ENCODE results near the gene NOL4. TPM values are rescaled to one million over a fixed set of nuclear protein-coding genes. Genes with fewer than 3 reads are reported as not detected.

NOL4 gene
- total RNA-seq, 4 donors from 2014 or later, result 0.08 TPM; not detected in 3

DNA sequence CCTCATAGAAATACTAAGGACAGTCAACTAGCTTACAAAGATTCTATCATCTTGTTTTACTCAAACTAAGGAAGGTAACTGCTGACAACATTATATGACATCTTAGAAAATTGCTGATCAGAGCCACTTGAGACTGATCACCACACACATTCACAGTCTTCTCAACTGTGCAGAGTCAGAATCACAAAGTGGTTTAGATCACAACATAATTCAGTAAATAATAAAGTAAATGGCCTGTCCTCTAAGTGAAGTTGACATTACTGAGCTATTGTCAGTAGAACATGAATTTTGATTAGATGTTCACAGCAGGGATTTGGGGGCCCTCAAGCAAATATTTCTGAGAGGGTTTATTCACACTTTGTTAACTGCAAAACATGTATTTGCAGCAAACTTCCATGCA is 28.5 kb downstream of the NOL4 start:
- no peak overlapping the region for H3K27ac ChIP-seq
- H3K4me3 ChIP-seq, result no peak overlapping the region
- no peaks in the 10 kb centered on the region for H3K4me1 ChIP-seq
- no peak for ATAC-seq
- H3K27me3 ChIP-seq, result no peaks in the 10 kb centered on the region
- TF ChIP-seq POLR2AphosphoS5 (IDR thresholded peaks at IDR 0.05) (no peak), EP300 (IDR thresholded peaks at IDR 0.05) (no peak), POLR2A (IDR thresholded peaks at IDR 0.05) (no peak)
- TF ChIP-seq, protein P1, sequence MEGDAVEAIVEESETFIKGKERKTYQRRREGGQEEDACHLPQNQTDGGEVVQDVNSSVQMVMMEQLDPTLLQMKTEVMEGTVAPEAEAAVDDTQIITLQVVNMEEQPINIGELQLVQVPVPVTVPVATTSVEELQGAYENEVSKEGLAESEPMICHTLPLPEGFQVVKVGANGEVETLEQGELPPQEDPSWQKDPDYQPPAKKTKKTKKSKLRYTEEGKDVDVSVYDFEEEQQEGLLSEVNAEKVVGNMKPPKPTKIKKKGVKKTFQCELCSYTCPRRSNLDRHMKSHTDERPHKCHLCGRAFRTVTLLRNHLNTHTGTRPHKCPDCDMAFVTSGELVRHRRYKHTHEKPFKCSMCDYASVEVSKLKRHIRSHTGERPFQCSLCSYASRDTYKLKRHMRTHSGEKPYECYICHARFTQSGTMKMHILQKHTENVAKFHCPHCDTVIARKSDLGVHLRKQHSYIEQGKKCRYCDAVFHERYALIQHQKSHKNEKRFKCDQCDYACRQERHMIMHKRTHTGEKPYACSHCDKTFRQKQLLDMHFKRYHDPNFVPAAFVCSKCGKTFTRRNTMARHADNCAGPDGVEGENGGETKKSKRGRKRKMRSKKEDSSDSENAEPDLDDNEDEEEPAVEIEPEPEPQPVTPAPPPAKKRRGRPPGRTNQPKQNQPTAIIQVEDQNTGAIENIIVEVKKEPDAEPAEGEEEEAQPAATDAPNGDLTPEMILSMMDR (IDR thresholded peaks at IDR 0.05), result no peak
- peaks cover 0 to 7% (median 0%) of the 10 kb centered on the region in 3 donors for H3K9me3 ChIP-seq
- no peaks in the 10 kb centered on the region for H3K36me3 ChIP-seq

GRCh38 chr18:34194239-34194638 is 30.5 kb downstream of the NOL4 start:
- Histone ChIP-seq H3K4me3 (no peak overlapping the region), H3K4me1 (no peaks in the 10 kb centered on the region), H3K27me3 (no peaks in the 10 kb centered on the region), H3K9me3 (peaks cover 0 to 7% (median 0%) of the 10 kb centered on the region in 3 donors), H3K27ac (no peak overlapping the region), H3K36me3 (no peaks in the 10 kb centered on the region)
- ATAC-seq, result no peak
- 67 to 68% methylated on average over 3 of the region's 3 CpGs for WGBS, 2 donors (ENCODE audit: low coverage in 1 of 2)
- TF ChIP-seq EP300 (IDR thresholded peaks at IDR 0.05) (no peak), POLR2A (IDR thresholded peaks at IDR 0.05) (no peak), POLR2AphosphoS5 (IDR thresholded peaks at IDR 0.05) (no peak)
- TF ChIP-seq, protein P1 (IDR thresholded peaks at IDR 0.05), result no peak

GRCh38 chr18:34189656-34190435 is 34.9 kb downstream of the NOL4 start:
- no peak overlapping the region for H3K27ac ChIP-seq
- no peaks in the 10 kb centered on the region for H3K27me3 ChIP-seq
- TF ChIP-seq POLR2AphosphoS5 (IDR thresholded peaks at IDR 0.05), result no peak
- TF ChIP-seq, protein P1 (IDR thresholded peaks at IDR 0.05), result no peak
- TF ChIP-seq POLR2A (IDR thresholded peaks at IDR 0.05), result no peak
- no peak for TF ChIP-seq EP300 (IDR thresholded peaks at IDR 0.05)
- no peak overlapping the region for H3K4me3 ChIP-seq
- no peaks in the 10 kb centered on the region for H3K4me1 ChIP-seq
- peaks cover 0 to 7% (median 0%) of the 10 kb centered on the region in 3 donors for H3K9me3 ChIP-seq
- ATAC-seq, result no peak
- no peaks in the 10 kb centered on the region for H3K36me3 ChIP-seq
- 47 to 65% methylated on average over 3 of the region's 3 CpGs for WGBS, 2 donors (ENCODE audit: low coverage in 1 of 2)

Measured in gastroesophageal sphincter (tissue), 4 donors.